Activated naive CD8-positive, alpha-beta T cell treated with anti-CD3 and anti-CD28 coated beads, Interleukin-2, amount 10 ng/mL, durations not matched to agents 7 days and 5 days (primary cell): ENCODE measurements around the gene IMPA2. TPM values are rescaled to one million over a fixed set of nuclear protein-coding genes. Genes with fewer than 3 reads are reported as not detected.
"Not testable (repeated sequence)": the region's sequence is repeated elsewhere in the genome, so short reads cannot be mapped to it uniquely, and the experiment has no call there.

ENCODE experiments used
- ATAC-seq: fragments of 150-1000 bp; cut with Tn5 transposase; one replicate; pipeline ENCODE4 v1.10.0; 2021; ENCODE audit warnings: low read depth, moderate library complexity
- POLR2A ChIA-PET: fragments of 350-600 bp; sonication (Branson Sonifier 250); formaldehyde crosslinking; loops from one replicate; lab custom pipeline; 2021; ENCODE audit warnings: antibody characterized with exemption; lab: Charles Lee
- DNase-seq: peaks from one replicate; pipeline ENCODE4 v3.0.0; 2021
- H3K27ac Mint-ChIP-seq: one replicate; pipeline ENCODE4 v1.8.0; 2022; ENCODE audit warnings: mild to moderate bottlenecking, mixed read lengths
- H3K27me3 Mint-ChIP-seq: one replicate; pipeline ENCODE4 v1.8.0; 2022; ENCODE audit warnings: mild to moderate bottlenecking, moderate library complexity, mixed read lengths
- H3K36me3 Mint-ChIP-seq: one replicate; pipeline ENCODE4 v1.8.0; 2021; ENCODE audit warnings: mild to moderate bottlenecking, mixed read lengths
- H3K4me1 Mint-ChIP-seq: one replicate; pipeline ENCODE4 v1.8.0; 2021; ENCODE audit warnings: mixed read lengths
- H3K4me3 Mint-ChIP-seq: one replicate; pipeline ENCODE4 v1.8.0; 2022; ENCODE audit warnings: mild to moderate bottlenecking, moderate library complexity, mixed read lengths
- H3K9me3 Mint-ChIP-seq: one replicate; pipeline ENCODE4 v1.8.0; 2021; ENCODE audit warnings: mixed read lengths
- total RNA-seq, 2 experiments: library from RNA; stranded (reverse); gene quantifications; one replicate each; pipeline ENCODE4 v1.2.3, GENCODE V29; 2021

Gene IMPA2
- total RNA-seq, 2 experiments from 2014 or later, result 12.5 to 15.4 TPM

- H3K36me3 Mint-ChIP-seq, ATAC-seq, DNase-seq, H3K9me3 Mint-ChIP-seq, H3K4me1 Mint-ChIP-seq, POLR2A ChIA-PET, H3K4me3 Mint-ChIP-seq, H3K27ac Mint-ChIP-seq: not testable (repeated sequence)
- peaks cover 20% of the 10 kb centered on the region for H3K27me3 Mint-ChIP-seq
These were observed 87.1 kb downstream of the IMPA2 start for GRCh38 chr18:12068316-12068949.

GRCh38 chr18:12068950-12069320 is 87.6 kb downstream of the IMPA2 start:
- H3K9me3 Mint-ChIP-seq, result no peaks in the 10 kb centered on the region
- POLR2A ChIA-PET, result no interaction called here
- no peaks in the 10 kb centered on the region for H3K4me1 Mint-ChIP-seq
- no peak overlapping the region for H3K27ac Mint-ChIP-seq
- no peak for ATAC-seq
- H3K27me3 Mint-ChIP-seq, result peaks cover 24% of the 10 kb centered on the region
- no peaks in the 10 kb centered on the region for H3K36me3 Mint-ChIP-seq
- DNase-seq, result no peak
- no peak overlapping the region for H3K4me3 Mint-ChIP-seq

- H3K27me3 Mint-ChIP-seq, result peaks cover 38% of the 10 kb centered on the region
- H3K4me3 Mint-ChIP-seq, H3K9me3 Mint-ChIP-seq, POLR2A ChIA-PET, DNase-seq, ATAC-seq, H3K36me3 Mint-ChIP-seq, H3K4me1 Mint-ChIP-seq, H3K27ac Mint-ChIP-seq: not testable (repeated sequence)
These were observed 89.8 kb downstream of the IMPA2 start for GRCh38 chr18:12071066-12071465.

GRCh38 chr18:12072996-12073395 is 91.7 kb downstream of the IMPA2 start:
- no peak for DNase-seq
- Mint-ChIP-seq H3K27ac (no peak overlapping the region), H3K4me3 (no peak overlapping the region), H3K9me3 (no peaks in the 10 kb centered on the region), H3K27me3 (peaks cover 48% of the 10 kb centered on the region), H3K36me3 (no peaks in the 10 kb centered on the region), H3K4me1 (no peaks in the 10 kb centered on the region)
- no peak for ATAC-seq
- POLR2A ChIA-PET, result no interaction called here

- no peak for ATAC-seq
These were observed 93.4 kb downstream of the IMPA2 start for GRCh38 chr18:12074736-12075135.

GRCh38 chr18:12076424-12077140 is 95.3 kb downstream of the IMPA2 start:
- ATAC-seq (peak; percentile 42), DNase-seq (no peak)
- Mint-ChIP-seq H3K36me3 (no peaks in the 10 kb centered on the region), H3K4me1 (no peaks in the 10 kb centered on the region), H3K27ac (no peak overlapping the region), H3K9me3 (no peaks in the 10 kb centered on the region), H3K4me3 (peak overlapping the region; percentile 35), H3K27me3 (peaks cover 43% of the 10 kb centered on the region)
- POLR2A ChIA-PET, result no interaction called here

More at GRCh38 chr18:12074736-12075135, 93.4 kb downstream of the IMPA2 start:
- no peak for DNase-seq
- Mint-ChIP-seq H3K9me3 (no peaks in the 10 kb centered on the region), H3K27me3 (peaks cover 45% of the 10 kb centered on the region), H3K36me3 (no peaks in the 10 kb centered on the region), H3K4me3 (no peak overlapping the region), H3K27ac (no peak overlapping the region), H3K4me1 (no peaks in the 10 kb centered on the region)
- POLR2A ChIA-PET, result no interaction called here

GRCh38 chr18:12077994-12078393 is 96.7 kb downstream of the IMPA2 start:
- ATAC-seq, H3K9me3 Mint-ChIP-seq, H3K4me3 Mint-ChIP-seq, DNase-seq, H3K4me1 Mint-ChIP-seq, H3K36me3 Mint-ChIP-seq, H3K27ac Mint-ChIP-seq, POLR2A ChIA-PET: not testable (repeated sequence)
- H3K27me3 Mint-ChIP-seq, result peaks cover 45% of the 10 kb centered on the region

GRCh38 chr18:12079491-12080237 is 98.4 kb downstream of the IMPA2 start:
- no peaks in the 10 kb centered on the region for H3K4me1 Mint-ChIP-seq
- no peak overlapping the region for H3K27ac Mint-ChIP-seq
- no peaks in the 10 kb centered on the region for H3K36me3 Mint-ChIP-seq
- POLR2A ChIA-PET, result no interaction called here
- H3K4me3 Mint-ChIP-seq, result no peak overlapping the region
- no peaks in the 10 kb centered on the region for H3K9me3 Mint-ChIP-seq
- DNase-seq, result no peak
- peaks cover 35% of the 10 kb centered on the region for H3K27me3 Mint-ChIP-seq
- ATAC-seq, result no peak

Other genes with a start within 250 kb of the IMPA2 start
- gene CHMP1B, start 130.1 kb upstream of the IMPA2 start, total RNA-seq, result 10 to 100 TPM; 35.1 to 35.2 TPM
- gene MPPE1, start 73.2 kb upstream of the IMPA2 start, total RNA-seq, result 10 to 100 TPM; 60.4 to 61.1 TPM
- not detected for gene ANKRD62, start 112.3 kb downstream of the IMPA2 start, total RNA-seq